Immature natural killer cell (primary cell): ENCODE data around the gene NDOR1. TPM values are rescaled to one million over a fixed set of nuclear protein-coding genes. Genes with fewer than 3 reads are reported as not detected.

ENCODE experiments used
- polyA plus RNA-seq, 3 donors: library from polyadenylated mRNA; unstranded; fragments of 300-500 nt; fragmentation: Illumina TruSeq; gene quantifications; one replicate each; pipeline ENCODE4 v1.2.3, GENCODE V29; 2021

The NDOR1 gene
- polyA plus RNA-seq, 3 donors from 2014 or later: 1.7 to 10.3 (median 4.2) TPM

Other genes with a start within 250 kb of the NDOR1 start
- gene PTGDS, start 228.2 kb upstream of the NDOR1 start, polyA plus RNA-seq: 100 to 1,000 TPM in 2 of 3 donors, 10 to 100 TPM in 1; 93.2 to 201 (median 164) TPM
- not detected for gene LCNL1, start 222.7 kb upstream of the NDOR1 start, polyA plus RNA-seq
- gene PAXX, start 213.3 kb upstream of the NDOR1 start, polyA plus RNA-seq: 100 to 1,000 TPM; 135 to 207 (median 182) TPM
- 100 to 1,000 TPM; 673 to 911 (median 762) TPM for gene CLIC3, start 209.1 kb upstream of the NDOR1 start, polyA plus RNA-seq
- gene ABCA2, start 177.5 kb upstream of the NDOR1 start, polyA plus RNA-seq: 10 to 100 TPM in 1 of 3 donors, 1 to 10 TPM in 2; 2.2 to 34.5 (median 6.3) TPM
- gene FUT7, start 173.6 kb upstream of the NDOR1 start, polyA plus RNA-seq: 10 to 100 TPM; 20.6 to 33.0 (median 25.6) TPM
- gene NPDC1, start 159.5 kb upstream of the NDOR1 start, polyA plus RNA-seq: 1 to 10 TPM in 2 of 3 donors, under 1 TPM in 1; 0.36 to 1.4 (median 1.1) TPM
- gene ENTPD2, start 151.6 kb upstream of the NDOR1 start, polyA plus RNA-seq: not detected
- under 1 TPM; 0.06 to 0.95 (median 0.39) TPM for gene SAPCD2, start 135.1 kb upstream of the NDOR1 start, polyA plus RNA-seq
- 1 to 10 TPM; 1.3 to 1.4 (median 1.4) TPM for gene UAP1L1, start 128.2 kb upstream of the NDOR1 start, polyA plus RNA-seq
- gene MAN1B1, start 118.7 kb upstream of the NDOR1 start, polyA plus RNA-seq: 10 to 100 TPM; 59.7 to 71.8 (median 66.1) TPM
- 100 to 1,000 TPM; 136 to 176 (median 168) TPM for gene DPP7, start 91.0 kb upstream of the NDOR1 start, polyA plus RNA-seq
- gene GRIN1, start 66.5 kb upstream of the NDOR1 start, polyA plus RNA-seq: not detected
- gene LRRC26, start 35.6 kb upstream of the NDOR1 start, polyA plus RNA-seq: 1 to 10 TPM in 1 of 3 donors, under 1 TPM in 1, not detected in 1; 0.22 to 2.1 TPM
- not detected for gene TMEM210, start 33.6 kb upstream of the NDOR1 start, polyA plus RNA-seq
- 1 to 10 TPM; 4.2 to 7.0 (median 5.3) TPM for gene ANAPC2, start 17.1 kb upstream of the NDOR1 start, polyA plus RNA-seq
- 100 to 1,000 TPM; 164 to 191 (median 181) TPM for gene SSNA1, start 17.0 kb upstream of the NDOR1 start, polyA plus RNA-seq
- 1 to 10 TPM in 1 of 3 donors, under 1 TPM in 2; 0.11 to 1.1 (median 0.60) TPM for gene TPRN, start 5.0 kb upstream of the NDOR1 start, polyA plus RNA-seq
- 100 to 1,000 TPM; 131 to 169 (median 142) TPM for gene TMEM203, start 52 bp upstream of the NDOR1 start, polyA plus RNA-seq
- not detected for gene RNF208, start 16.5 kb downstream of the NDOR1 start, polyA plus RNA-seq
- gene CYSRT1, start 19.5 kb downstream of the NDOR1 start, polyA plus RNA-seq: under 1 TPM in 1 of 3 donors, not detected in 2; 0.19 TPM
- gene RNF224, start 21.8 kb downstream of the NDOR1 start, polyA plus RNA-seq: not detected
- not detected for gene SLC34A3, start 25.2 kb downstream of the NDOR1 start, polyA plus RNA-seq
- 10 to 100 TPM; 60.8 to 98.2 (median 71.9) TPM for gene TUBB4B, start 35.6 kb downstream of the NDOR1 start, polyA plus RNA-seq
- not detected for gene STPG3, start 45.6 kb downstream of the NDOR1 start, polyA plus RNA-seq
- gene NELFB, start 49.6 kb downstream of the NDOR1 start, polyA plus RNA-seq: 10 to 100 TPM; 25.0 to 36.8 (median 34.6) TPM
- gene TOR4A, start 72.0 kb downstream of the NDOR1 start, polyA plus RNA-seq: 10 to 100 TPM in 1 of 3 donors, 1 to 10 TPM in 2; 4.9 to 13.9 (median 7.2) TPM
- gene NRARP, start 96.6 kb downstream of the NDOR1 start, polyA plus RNA-seq: under 1 TPM in 1 of 3 donors, not detected in 2; 0.14 TPM
- gene EXD3, start 217.5 kb downstream of the NDOR1 start, polyA plus RNA-seq: 1 to 10 TPM; 1.6 to 6.3 (median 4.3) TPM
- gene NOXA1, start 217.7 kb downstream of the NDOR1 start, polyA plus RNA-seq: 1 to 10 TPM; 1.2 to 2.1 (median 1.4) TPM
- gene ENTPD8, start 235.7 kb downstream of the NDOR1 start, polyA plus RNA-seq: not detected